Gastroesophageal sphincter (tissue), 4 donors: ENCODE measurements around the gene TJP3. TPM values are rescaled to one million over a fixed set of nuclear protein-coding genes. Genes with fewer than 3 reads are reported as not detected.
A peak's percentile ranks its signal among the peaks of the same experiment; 100 is the strongest.

ENCODE experiments used
- ATAC-seq: fragments of 150-250 bp; one replicate; pipeline ENCODE4 v1.9.1; 2016; ENCODE audit warnings: mild to moderate bottlenecking, moderate library complexity
- H3K27ac ChIP-seq, 4 donors: fragments of 200-600 bp; sonication (generic) in 3 of 4; 1 replicate in 3 of 4; 2 replicates in 1 of 4; pipeline ENCODE4 v1.5.1; 2016 to 2019
- H3K27me3 ChIP-seq: fragments of 200-600 bp; sonication (generic); one replicate; pipeline ENCODE4 v1.5.1; 2019
- H3K36me3 ChIP-seq, 2 donors: fragments of 200-600 bp; sonication (generic); one replicate each; pipeline ENCODE4 v1.5.1; 2019; ENCODE audit warnings: control low read depth in 1 of 2
- H3K4me1 ChIP-seq, 3 donors: fragments of 200-600 bp; sonication (generic); 1 replicate in 2 of 3; 2 replicates in 1 of 3; pipeline ENCODE4 v1.5.1; 2016 to 2019; ENCODE audit warnings: control low read depth in 2 of 3
- H3K4me3 ChIP-seq, 2 donors: fragments of 200-600 bp; sonication (generic); one replicate each; pipeline ENCODE4 v1.5.1; 2019; ENCODE audit warnings: mild to moderate bottlenecking in 1 of 2, moderate library complexity in 1 of 2
- H3K9me3 ChIP-seq, 3 donors: fragments of 200-600 bp; sonication (generic); one replicate each; pipeline ENCODE4 v1.5.1; 2017 to 2019; ENCODE audit warnings: control low read depth in 2 of 3
- EP300 ChIP-seq: sonication (generic); formaldehyde crosslinking; IDR thresholded peaks from one replicate; pipeline ENCODE4 v1.6.1; 2017; ENCODE audit warnings: antibody characterized with exemption, mild to moderate bottlenecking
- POLR2A ChIP-seq, 2 donors: fragments of 450-650 bp; IDR thresholded peaks; one replicate each; pipeline ENCODE4 v1.6.1; 2017; ENCODE audit warnings: antibody characterized with exemption in 2 of 2, mild to moderate bottlenecking in 2 of 2, moderate library complexity in 1 of 2
- POLR2AphosphoS5 ChIP-seq: sonication (generic); formaldehyde crosslinking; IDR thresholded peaks from one replicate; pipeline ENCODE4 v1.6.1; 2017; ENCODE audit warnings: antibody characterized with exemption
- WGBS, 2 donors: methylation state at CpG; one replicate each; pipeline ENCODE4 v1.1.5; 2018; ENCODE audit warnings: low coverage in 1 of 2; 5-methylcytosine and 5-hydroxymethylcytosine counted together
- total RNA-seq, 4 donors: library from RNA; depleted of rRNA; stranded (reverse); fragments of >200 nt; gene quantifications; one replicate each; pipeline ENCODE4 v1.1.0, GENCODE V29; 2016
- TF ChIP-seq, protein P1 (sequence below), 4 experiments: fragments of 200-600 bp in 2 of 4; fragments of 450-650 bp in 2 of 4; sonication (generic) in 1 of 4; IDR thresholded peaks; one replicate each; pipeline ENCODE4 v1.5.1; 2017 to 2019; ENCODE audit warnings: antibody characterized with exemption in 4 of 4, mild to moderate bottlenecking in 2 of 4, moderate library complexity in 2 of 4

Gene TJP3
- total RNA-seq, 4 donors from 2014 or later = 0.78 to 3.6 TPM; not detected in 2

DNA sequence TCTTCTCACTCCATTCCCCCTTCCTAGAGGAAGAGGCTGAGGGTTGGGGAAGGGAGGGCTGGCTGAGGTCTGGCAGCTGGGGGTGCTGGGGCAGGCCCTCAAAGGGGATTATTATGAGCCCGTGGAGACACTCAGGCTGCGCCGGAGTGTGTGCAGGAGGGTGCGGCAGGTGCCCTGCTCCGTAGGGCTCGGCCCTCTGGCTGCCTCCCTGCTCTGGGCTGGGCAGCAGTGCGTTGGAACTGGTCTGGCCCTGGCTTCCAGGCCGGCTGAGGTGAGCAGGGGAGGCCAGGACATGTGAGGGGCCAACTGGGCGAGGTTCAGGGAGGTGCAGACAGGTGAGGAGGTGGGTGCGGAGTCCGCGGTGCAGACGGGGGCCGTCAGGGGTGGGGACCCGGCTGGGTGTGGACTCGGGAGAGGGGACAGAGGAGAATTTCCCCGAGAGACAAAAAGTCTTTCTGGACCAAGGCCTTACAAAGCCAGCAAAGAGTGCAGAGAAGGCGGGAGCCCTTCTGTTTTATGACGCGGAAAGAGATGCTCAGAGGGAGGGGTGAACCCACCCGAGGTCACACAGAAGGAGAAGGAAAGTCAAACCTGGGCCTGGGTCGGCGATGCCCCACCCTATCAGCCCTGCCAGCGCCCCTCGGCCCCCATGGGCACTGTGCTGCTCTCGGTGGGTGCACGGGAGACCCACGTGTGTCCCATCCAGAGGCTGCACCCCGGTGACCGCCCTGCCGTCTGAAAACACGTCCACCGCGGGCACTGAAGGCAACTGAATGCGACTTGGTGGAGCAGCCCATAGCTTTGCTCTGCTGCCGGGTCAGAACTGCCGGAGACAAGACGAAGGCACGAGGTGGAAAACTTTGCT is 38.9 kb upstream of the TJP3 start:
- H3K4me3 ChIP-seq = peak overlapping the region in 1 of 2 donors; percentile 54
- 11 to 34% methylated on average over 3 to 12 of the region's 39 CpGs for WGBS, 2 donors

DNA sequence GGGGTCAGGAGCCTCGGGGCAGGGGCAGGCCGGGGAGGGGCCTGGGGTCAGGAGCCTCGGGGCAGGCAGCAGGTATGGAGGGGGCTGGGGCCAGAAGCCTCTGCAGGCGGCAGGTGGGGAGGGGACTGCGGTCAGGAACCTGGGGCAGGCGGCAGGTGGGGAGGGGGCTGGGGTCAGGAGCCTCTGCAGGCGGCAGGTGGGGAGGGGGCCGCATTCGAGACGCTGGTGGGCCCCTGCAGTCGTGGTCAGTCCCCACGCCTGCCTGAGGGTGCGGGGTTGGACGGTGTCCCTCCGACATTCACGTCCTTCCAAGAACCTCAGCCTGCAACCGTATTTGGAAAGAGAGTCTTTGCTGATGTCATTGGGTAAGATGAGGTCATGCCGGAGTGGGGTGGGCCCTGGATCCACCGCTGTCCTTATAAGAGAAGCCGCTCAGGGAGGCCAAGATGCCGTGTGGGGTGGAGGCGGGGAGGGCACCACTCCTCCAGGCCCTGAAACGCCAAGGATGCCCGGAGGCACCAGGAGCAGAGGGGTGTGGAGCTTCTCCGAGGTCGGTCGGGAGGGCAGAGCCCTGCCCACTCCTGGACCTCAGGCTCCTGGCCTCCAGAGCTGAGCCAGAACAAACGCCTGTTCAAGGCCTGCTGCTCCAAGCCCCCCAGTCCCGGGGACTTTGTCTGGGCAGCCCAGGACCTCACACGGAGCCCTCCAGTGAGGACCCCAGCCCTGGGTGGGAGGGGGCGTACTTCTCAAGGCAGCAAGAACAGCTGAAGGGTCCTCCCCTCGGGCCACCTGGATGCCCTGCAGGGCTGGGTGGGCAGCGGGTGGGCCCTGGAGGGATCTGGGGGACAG is 38.0 kb upstream of the TJP3 start:
- Histone ChIP-seq H3K27ac (peak overlapping the region; percentile 92 to 100 (median 98)), H3K9me3 (no peaks in the 10 kb centered on the region), H3K36me3 (peaks cover 0 to 27% of the 10 kb centered on the region in 2 donors), H3K4me1 (peaks cover 2 to 98% (median 44%) of the 10 kb centered on the region in 3 donors), H3K4me3 (peak overlapping the region; percentile 20 to 54), H3K27me3 (no peaks in the 10 kb centered on the region)
- ATAC-seq = peak; percentile 85
- TF ChIP-seq POLR2A (IDR thresholded peaks at IDR 0.05) (peak; percentile 90 to 91), EP300 (peak; percentile 67), POLR2AphosphoS5 (peak; percentile 96)
- TF ChIP-seq, protein P1, sequence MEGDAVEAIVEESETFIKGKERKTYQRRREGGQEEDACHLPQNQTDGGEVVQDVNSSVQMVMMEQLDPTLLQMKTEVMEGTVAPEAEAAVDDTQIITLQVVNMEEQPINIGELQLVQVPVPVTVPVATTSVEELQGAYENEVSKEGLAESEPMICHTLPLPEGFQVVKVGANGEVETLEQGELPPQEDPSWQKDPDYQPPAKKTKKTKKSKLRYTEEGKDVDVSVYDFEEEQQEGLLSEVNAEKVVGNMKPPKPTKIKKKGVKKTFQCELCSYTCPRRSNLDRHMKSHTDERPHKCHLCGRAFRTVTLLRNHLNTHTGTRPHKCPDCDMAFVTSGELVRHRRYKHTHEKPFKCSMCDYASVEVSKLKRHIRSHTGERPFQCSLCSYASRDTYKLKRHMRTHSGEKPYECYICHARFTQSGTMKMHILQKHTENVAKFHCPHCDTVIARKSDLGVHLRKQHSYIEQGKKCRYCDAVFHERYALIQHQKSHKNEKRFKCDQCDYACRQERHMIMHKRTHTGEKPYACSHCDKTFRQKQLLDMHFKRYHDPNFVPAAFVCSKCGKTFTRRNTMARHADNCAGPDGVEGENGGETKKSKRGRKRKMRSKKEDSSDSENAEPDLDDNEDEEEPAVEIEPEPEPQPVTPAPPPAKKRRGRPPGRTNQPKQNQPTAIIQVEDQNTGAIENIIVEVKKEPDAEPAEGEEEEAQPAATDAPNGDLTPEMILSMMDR (IDR thresholded peaks at IDR 0.05) = no peak
- 0% methylated on average over 1 of the region's 33 CpGs; no CpG with 5 or more reads in 1 of the 2 donors for WGBS, 2 donors

More for the DNA sequence above, 38.9 kb upstream of the TJP3 start:
- no peak for ATAC-seq
- Histone ChIP-seq H3K9me3 (no peaks in the 10 kb centered on the region), H3K4me1 (peaks cover 2 to 89% (median 44%) of the 10 kb centered on the region in 3 donors), H3K27me3 (no peaks in the 10 kb centered on the region), H3K27ac (peak overlapping the region; percentile 92 to 100 (median 98)), H3K36me3 (peaks cover 0 to 36% of the 10 kb centered on the region in 2 donors)
- TF ChIP-seq EP300 = no peak
- TF ChIP-seq, protein P1 (IDR thresholded peaks at IDR 0.05) = no peak
- no peak for TF ChIP-seq POLR2AphosphoS5
- no peak for TF ChIP-seq POLR2A (IDR thresholded peaks at IDR 0.05)

DNA sequence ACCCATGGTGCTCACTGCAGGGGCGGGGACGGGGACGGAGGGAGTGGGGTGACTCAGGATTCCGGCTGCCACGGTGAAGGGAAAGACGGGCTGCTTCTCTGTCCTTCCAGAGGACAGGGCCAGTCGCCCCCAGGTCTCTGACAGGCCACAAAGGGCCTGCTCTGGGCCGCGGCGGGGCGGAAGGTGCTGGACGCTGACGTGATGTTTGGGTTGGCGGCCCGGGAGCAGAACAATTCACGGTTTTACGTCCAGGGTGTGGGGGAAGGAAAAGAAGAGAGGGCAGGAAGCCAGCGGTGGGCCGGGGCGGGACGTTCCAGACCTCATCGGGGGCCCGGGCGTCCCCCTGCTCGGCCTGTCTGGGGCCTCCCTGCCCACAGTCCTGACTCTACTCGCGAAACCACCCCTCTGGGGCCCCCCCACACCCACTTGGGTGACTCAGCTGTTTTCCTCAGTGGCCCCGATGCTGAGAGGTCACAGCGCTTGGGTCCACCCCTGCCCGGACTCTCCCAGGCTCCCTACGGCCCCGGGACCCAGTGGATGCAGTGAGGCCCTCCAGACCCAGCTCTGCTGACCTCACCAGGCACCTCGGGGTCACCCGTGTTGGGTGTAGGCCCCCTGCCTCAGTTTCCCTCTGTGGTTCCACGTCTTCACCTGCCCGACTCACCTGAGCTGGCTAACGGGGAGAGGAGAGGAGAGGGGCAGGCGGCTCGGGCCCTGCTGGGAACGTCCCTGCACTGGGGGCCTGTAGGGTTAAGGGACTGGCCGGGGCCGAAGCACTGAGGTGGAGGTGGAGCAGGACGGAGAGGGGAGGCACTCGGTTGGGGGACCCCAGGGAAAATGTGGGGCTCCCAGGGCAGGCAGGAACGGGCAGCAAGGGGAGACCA is 37.1 kb upstream of the TJP3 start:
- Histone ChIP-seq H3K27ac (peak overlapping the region; percentile 92 to 100 (median 98)), H3K27me3 (no peaks in the 10 kb centered on the region), H3K4me3 (peak overlapping the region; percentile 20 to 54), H3K4me1 (peaks cover 2 to 100% (median 42%) of the 10 kb centered on the region in 3 donors), H3K36me3 (peaks cover 0 to 23% of the 10 kb centered on the region in 2 donors), H3K9me3 (no peaks in the 10 kb centered on the region)
- peak; percentile 74 for ATAC-seq
- WGBS, 2 donors = 12% methylated on average over 5 of the region's 45 CpGs; no CpG with 5 or more reads in 1 of the 2 donors
- TF ChIP-seq, protein P1 (IDR thresholded peaks at IDR 0.05) = no peak
- TF ChIP-seq POLR2AphosphoS5 = peak; percentile 82
- TF ChIP-seq POLR2A (IDR thresholded peaks at IDR 0.05) = peak; percentile 24 to 36
- TF ChIP-seq EP300 = peak; percentile 54
